ENCODE measurements around the gene CIDEB.
A peak's percentile ranks its signal among the peaks of the same experiment; 100 is the strongest.

The CIDEB gene

GRCh38 chr14:24312736-24313507 is 5.1 kb upstream of the CIDEB start:
- no peak for FAIRE-seq
- peak; percentile 6 for DNase-seq (ENCODE audit: low spot score)

GRCh38 chr14:24311837-24312615 is 4.2 kb upstream of the CIDEB start:
- no peak for FAIRE-seq
- DNase-seq (ENCODE audit: low spot score): no peak

GRCh38 chr14:24310646-24311604 is 3.1 kb upstream of the CIDEB start, which contains the start of gene LTB4R:
LTB4R (plus strand) TSS chr14:24311502; CDS start chr14:24315652, 4,150 bp downstream.
- no peak for DNase-seq (ENCODE audit: low spot score)
- FAIRE-seq: no peak

GRCh38 chr14:24310265-24310645 is 2.5 kb upstream of the CIDEB start:
- no peak for FAIRE-seq

GRCh38 chr14:24309538-24310264 is 1.9 kb upstream of the CIDEB start, which contains the start of gene LTB4R2:
LTB4R2 (plus strand) TSS chr14:24310140; CDS start chr14:24310665, 525 bp downstream.
- FAIRE-seq: no peak
- no peak for DNase-seq (ENCODE audit: low spot score)

More at GRCh38 chr14:24310265-24310645, 2.5 kb upstream of the CIDEB start:
- no peak for DNase-seq (ENCODE audit: low spot score)

GRCh38 chr14:24308342-24309124 is 756 bp upstream of the CIDEB start:
- FAIRE-seq: no peak
- no peak for DNase-seq (ENCODE audit: low spot score)

GRCh38 chr14:24307156-24307574 is 612 bp downstream of the CIDEB start:
- DNase-seq (ENCODE audit: low spot score) (no peak), FAIRE-seq (no peak)

- no peak for DNase-seq (ENCODE audit: low spot score)
- no peak for FAIRE-seq
Observed at GRCh38 chr14:24304019-24304387, 3.8 kb downstream of the CIDEB start.

GRCh38 chr14:24300326-24300980 is 7.3 kb downstream of the CIDEB start:
- DNase-seq (ENCODE audit: low spot score): no peak
- FAIRE-seq: no peak

GRCh38 chr14:24299255-24300191 is 8.3 kb downstream of the CIDEB start, which contains the start of the genes DHRS1 and NOP9:
DHRS1 (minus strand) TSS chr14:24299780; CDS start chr14:24299106, 674 bp downstream.
NOP9 (plus strand) TSS chr14:24299850; CDS start chr14:24299955, 105 bp downstream.
- FAIRE-seq: no peak
- DNase-seq (ENCODE audit: low spot score): peak; percentile 46

GRCh38 chr14:24298892-24299254 is 8.9 kb downstream of the CIDEB start:
- DNase-seq (ENCODE audit: low spot score) (peak; percentile 59), FAIRE-seq (no peak)

GRCh38 chr14:24297190-24297964 is 10.4 kb downstream of the CIDEB start:
- DNase-seq (ENCODE audit: low spot score): peak; percentile 19
- FAIRE-seq: no peak

GRCh38 chr14:24296341-24297157 is 11.2 kb downstream of the CIDEB start:
- FAIRE-seq: no peak

GRCh38 chr14:24293525-24293924 is 14.3 kb downstream of the CIDEB start:
- FAIRE-seq (no peak), DNase-seq (ENCODE audit: low spot score) (no peak)

More at GRCh38 chr14:24296341-24297157, 11.2 kb downstream of the CIDEB start:
- peak; percentile 70 for DNase-seq (ENCODE audit: low spot score)

- FAIRE-seq (no peak), DNase-seq (ENCODE audit: low spot score) (no peak)
Observed at GRCh38 chr14:24292118-24292807, 15.5 kb downstream of the CIDEB start.

All from RCC 7860 (cell line).